DND-41 (cell line): ENCODE data around the gene SORL1-AS1.
A peak's percentile ranks its signal among the peaks of the same experiment; 100 is the strongest.

ENCODE experiments used
- ATAC-seq: fragments of 200-7000 bp; cut with Tn5 transposase; 3 replicates; pipeline ENCODE4 v1.9.1; 2021; ENCODE audit warnings: low read depth; ENCODE audit not compliant: insufficient read depth
- DNase-seq: peaks from one replicate; pipeline ENCODE4 v3.0.0-alpha.2; 2020
- H2AFZ ChIP-seq: 2 replicates; pipeline ENCODE4 v1.6.0; 2012; ENCODE audit warnings: low read depth, low read length
- H3K27ac ChIP-seq: 2 replicates; pipeline ENCODE4 v1.5.1; 2012; ENCODE audit warnings: low read length, inconsistent platforms
- H3K27me3 ChIP-seq: fragments of 200-600 bp; sonication (generic); 2 replicates; pipeline ENCODE4 v1.6.0; 2012; ENCODE audit warnings: low read length, mild to moderate bottlenecking, inconsistent platforms; ENCODE audit not compliant: insufficient read depth, poor library complexity
- H3K36me3 ChIP-seq: 2 replicates; pipeline ENCODE4 v1.5.1; 2012; ENCODE audit warnings: low read length, inconsistent platforms; ENCODE audit not compliant: insufficient read depth
- H3K4me1 ChIP-seq: 2 replicates; pipeline ENCODE4 v1.5.1; 2012; ENCODE audit warnings: mild to moderate bottlenecking, low read length; ENCODE audit not compliant: insufficient read depth
- H3K4me2 ChIP-seq: 2 replicates; pipeline ENCODE4 v1.6.0; 2012; ENCODE audit warnings: mild to moderate bottlenecking, moderate library complexity, low read length, inconsistent platforms; ENCODE audit not compliant: insufficient read depth
- H3K4me3 ChIP-seq, 2 experiments: fragments of 200-600 bp in 1 of 2; shearing (Covaris generic) in 1 of 2; 2 replicates each; pipeline ENCODE4 v1.5.1; 2012 to 2016; ENCODE audit warnings: inconsistent platforms in 2 of 2, low read length in 2 of 2, mild to moderate bottlenecking in 2 of 2, low read depth in 1 of 2, moderate library complexity in 1 of 2
- H3K79me2 ChIP-seq: 2 replicates; pipeline ENCODE4 v1.6.0; 2012; ENCODE audit warnings: low read length, inconsistent platforms; ENCODE audit not compliant: insufficient read depth
- H3K9ac ChIP-seq: 2 replicates; pipeline ENCODE4 v1.6.0; 2012; ENCODE audit warnings: low read depth, mild to moderate bottlenecking, inconsistent platforms, low read length, moderate library complexity
- H3K9me3 ChIP-seq: 2 replicates; pipeline ENCODE4 v1.5.1; 2012; ENCODE audit warnings: low read length, moderate library complexity, mild to moderate bottlenecking, inconsistent platforms; ENCODE audit not compliant: insufficient read depth, severe bottlenecking
- H4K20me1 ChIP-seq: 2 replicates; pipeline ENCODE4 v1.6.0; 2012; ENCODE audit warnings: low read length; ENCODE audit not compliant: insufficient read depth
- EZH2 ChIP-seq: IDR thresholded peaks from 3 replicates; pipeline ENCODE4 v1.6.1; 2012; ENCODE audit warnings: borderline replicate concordance, low read depth, mild to moderate bottlenecking, moderate library complexity, low read length, inconsistent platforms; ENCODE audit not compliant: severe bottlenecking
- TF ChIP-seq, protein P1 (sequence below): IDR thresholded peaks from 2 replicates; pipeline ENCODE4 v1.5.1; 2012; ENCODE audit warnings: borderline replicate concordance, low read length, moderate library complexity, mild to moderate bottlenecking; ENCODE audit not compliant: poor library complexity, severe bottlenecking; ENCODE audit errors: extremely low read depth

SORL1-AS1 gene

GRCh38 chr11:121420398-121420797 is 32.4 kb downstream of the SORL1-AS1 start:
- Histone ChIP-seq H3K27me3 (no peaks in the 10 kb centered on the region), H3K4me2 (no peak overlapping the region), H3K36me3 (no peaks in the 10 kb centered on the region), H3K79me2 (no peaks in the 10 kb centered on the region), H3K4me1 (peaks cover 48% of the 10 kb centered on the region), H4K20me1 (no peaks in the 10 kb centered on the region), H3K9me3 (no peaks in the 10 kb centered on the region), H3K27ac (0 out of 2 replicates have a peak overlapping the region, but pooled peaks have one; percentile 4), H2AFZ (no peak overlapping the region), H3K4me3 (no peak overlapping the region), H3K9ac (no peak overlapping the region)
- ATAC-seq (no peak), DNase-seq (no peak)
- TF ChIP-seq, protein P1, sequence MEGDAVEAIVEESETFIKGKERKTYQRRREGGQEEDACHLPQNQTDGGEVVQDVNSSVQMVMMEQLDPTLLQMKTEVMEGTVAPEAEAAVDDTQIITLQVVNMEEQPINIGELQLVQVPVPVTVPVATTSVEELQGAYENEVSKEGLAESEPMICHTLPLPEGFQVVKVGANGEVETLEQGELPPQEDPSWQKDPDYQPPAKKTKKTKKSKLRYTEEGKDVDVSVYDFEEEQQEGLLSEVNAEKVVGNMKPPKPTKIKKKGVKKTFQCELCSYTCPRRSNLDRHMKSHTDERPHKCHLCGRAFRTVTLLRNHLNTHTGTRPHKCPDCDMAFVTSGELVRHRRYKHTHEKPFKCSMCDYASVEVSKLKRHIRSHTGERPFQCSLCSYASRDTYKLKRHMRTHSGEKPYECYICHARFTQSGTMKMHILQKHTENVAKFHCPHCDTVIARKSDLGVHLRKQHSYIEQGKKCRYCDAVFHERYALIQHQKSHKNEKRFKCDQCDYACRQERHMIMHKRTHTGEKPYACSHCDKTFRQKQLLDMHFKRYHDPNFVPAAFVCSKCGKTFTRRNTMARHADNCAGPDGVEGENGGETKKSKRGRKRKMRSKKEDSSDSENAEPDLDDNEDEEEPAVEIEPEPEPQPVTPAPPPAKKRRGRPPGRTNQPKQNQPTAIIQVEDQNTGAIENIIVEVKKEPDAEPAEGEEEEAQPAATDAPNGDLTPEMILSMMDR, result no peak
- no peak for TF ChIP-seq EZH2

DNA sequence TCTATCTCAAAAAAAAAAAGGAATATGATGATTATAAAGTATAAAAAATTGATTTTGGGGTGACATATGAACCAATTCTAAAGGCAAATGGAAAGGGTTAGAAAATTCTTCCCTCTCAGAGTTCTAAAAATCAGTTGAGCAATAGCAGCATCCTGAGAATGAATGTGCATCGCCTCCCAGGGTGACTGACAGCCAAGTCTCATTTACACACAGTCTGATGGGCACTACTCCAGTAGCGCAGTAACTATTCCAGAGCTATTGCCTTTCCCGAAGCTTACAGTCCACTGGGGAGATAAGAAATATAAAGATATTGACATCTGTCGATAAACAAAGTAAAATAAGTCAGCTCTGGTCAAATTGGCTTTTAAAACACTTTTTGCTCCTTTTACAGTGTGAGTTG is 32.9 kb downstream of the SORL1-AS1 start:
- H3K27me3 ChIP-seq, result no peaks in the 10 kb centered on the region
- H3K4me1 ChIP-seq, result peaks cover 53% of the 10 kb centered on the region
- H3K9me3 ChIP-seq, result no peaks in the 10 kb centered on the region
- DNase-seq (no peak), ATAC-seq (no peak)
- no peak overlapping the region for H2AFZ ChIP-seq
- H3K4me2 ChIP-seq, result no peak overlapping the region
- no peaks in the 10 kb centered on the region for H3K36me3 ChIP-seq
- H4K20me1 ChIP-seq, result no peaks in the 10 kb centered on the region
- no peaks in the 10 kb centered on the region for H3K79me2 ChIP-seq
- H3K4me3 ChIP-seq, result no peak overlapping the region
- 0 out of 2 replicates have a peak overlapping the region, but pooled peaks have one; percentile 4 for H3K27ac ChIP-seq
- TF ChIP-seq EZH2, result no peak
- TF ChIP-seq, protein P1, result no peak
- H3K9ac ChIP-seq, result no peak overlapping the region

DNA sequence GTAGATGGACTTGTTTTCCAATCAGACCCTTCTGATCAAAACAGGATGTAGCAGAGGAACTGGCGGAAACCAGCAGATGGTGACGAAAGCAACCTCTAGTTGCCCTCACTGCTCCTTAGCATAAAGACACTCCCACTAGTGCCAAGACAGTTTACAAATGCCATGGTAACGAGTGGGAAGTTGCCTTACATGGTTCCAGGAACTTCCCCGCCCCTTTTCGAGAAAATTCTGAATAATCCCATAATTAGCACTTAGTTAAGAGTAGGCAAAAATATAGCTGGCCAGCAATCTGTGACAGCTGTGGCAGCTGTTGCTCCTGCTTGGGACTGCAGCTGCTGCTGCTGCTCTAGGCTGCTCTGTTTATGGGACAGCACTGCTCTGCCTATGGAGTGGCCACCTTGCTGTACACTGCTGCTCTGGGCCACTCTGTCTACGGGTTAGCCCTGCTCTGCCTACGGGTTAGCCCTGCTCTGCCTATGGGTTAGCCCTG is 34.1 kb downstream of the SORL1-AS1 start:
- no peaks in the 10 kb centered on the region for H3K79me2 ChIP-seq
- H3K4me3 ChIP-seq, result no peak overlapping the region
- DNase-seq (peak; percentile 80), ATAC-seq (peak; percentile 62)
- H3K27ac ChIP-seq, result peak overlapping the region; percentile 72
- TF ChIP-seq, protein P1, result peak; percentile 38
- TF ChIP-seq EZH2, result no peak
- no peak overlapping the region; the same call in 1 of the 2 replicates for H3K4me2 ChIP-seq
- H4K20me1 ChIP-seq, result no peaks in the 10 kb centered on the region
- H3K9me3 ChIP-seq, result no peaks in the 10 kb centered on the region
- no peaks in the 10 kb centered on the region for H3K27me3 ChIP-seq
- H3K9ac ChIP-seq, result no peak overlapping the region; the same call in 1 of the 2 replicates
- H3K4me1 ChIP-seq, result peaks cover 59% of the 10 kb centered on the region
- no peak overlapping the region for H2AFZ ChIP-seq
- H3K36me3 ChIP-seq, result no peaks in the 10 kb centered on the region
